Neural crest cell (in vitro differentiated cells): ENCODE measurements around the gene THUMPD3. TPM values are rescaled to one million over a fixed set of nuclear protein-coding genes. Genes with fewer than 3 reads are reported as not detected.

Source experiments
- DNase-seq: peaks from one replicate; pipeline ENCODE4 v3.0.0; 2021; ENCODE audit warnings: low read depth, mixed read lengths, low spot score
- H3K27ac Mint-ChIP-seq: one replicate; pipeline ENCODE4 v1.8.0; 2021; ENCODE audit warnings: mild to moderate bottlenecking, mixed read lengths; ENCODE audit not compliant: unreplicated experiment
- H3K27me3 Mint-ChIP-seq: 2 replicates; pipeline ENCODE4 v1.8.0; 2021; ENCODE audit warnings: low read depth, mild to moderate bottlenecking, mixed read lengths
- H3K36me3 Mint-ChIP-seq: 2 replicates; pipeline ENCODE4 v1.8.0; 2021; ENCODE audit warnings: low read depth, mild to moderate bottlenecking, mixed read lengths
- H3K4me1 Mint-ChIP-seq: 2 replicates; pipeline ENCODE4 v1.8.0; 2021; ENCODE audit warnings: mixed read lengths
- H3K4me3 Mint-ChIP-seq: one replicate; pipeline ENCODE4 v1.8.0; 2021; ENCODE audit warnings: mild to moderate bottlenecking, mixed read lengths
- H3K9me3 Mint-ChIP-seq: 2 replicates; pipeline ENCODE4 v1.8.0; 2021; ENCODE audit warnings: mixed read lengths
- total RNA-seq: library from RNA; stranded (reverse); gene quantifications from 2 replicates; pipeline ENCODE4 v1.2.1, GENCODE V29; 2021
- TF ChIP-seq, protein P1 (sequence below): fragments of 200-600 bp; sonication (generic); conservative IDR thresholded peaks from 2 replicates; pipeline ENCODE4 v1.5.0; 2021; ENCODE audit warnings: antibody characterized with exemption, mild to moderate bottlenecking

Gene THUMPD3
- total RNA-seq, 1 donor from 2014 or later = 61.0 TPM

DNA sequence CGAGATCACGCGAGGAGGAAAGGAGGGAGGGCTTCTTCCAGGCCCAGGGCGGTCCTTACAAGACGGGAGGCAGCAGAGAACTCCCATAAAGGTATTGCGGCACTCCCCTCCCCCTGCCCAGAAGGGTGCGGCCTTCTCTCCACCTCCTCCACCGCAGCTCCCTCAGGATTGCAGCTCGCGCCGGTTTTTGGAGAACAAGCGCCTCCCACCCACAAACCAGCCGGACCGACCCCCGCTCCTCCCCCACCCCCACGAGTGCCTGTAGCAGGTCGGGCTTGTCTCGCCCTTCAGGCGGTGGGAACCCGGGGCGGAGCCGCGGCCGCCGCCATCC lies 33.4 kb downstream of the THUMPD3 start:
- H3K27ac Mint-ChIP-seq = peak overlapping the region; percentile 93
- peak overlapping the region; percentile 94 for H3K4me3 Mint-ChIP-seq
- H3K4me1 Mint-ChIP-seq = peaks cover 63% of the 10 kb centered on the region
- no peak for DNase-seq
- peaks cover 13% of the 10 kb centered on the region for H3K27me3 Mint-ChIP-seq
- no peaks in the 10 kb centered on the region for H3K9me3 Mint-ChIP-seq
- H3K36me3 Mint-ChIP-seq = peaks cover 15% of the 10 kb centered on the region
- TF ChIP-seq, protein P1, sequence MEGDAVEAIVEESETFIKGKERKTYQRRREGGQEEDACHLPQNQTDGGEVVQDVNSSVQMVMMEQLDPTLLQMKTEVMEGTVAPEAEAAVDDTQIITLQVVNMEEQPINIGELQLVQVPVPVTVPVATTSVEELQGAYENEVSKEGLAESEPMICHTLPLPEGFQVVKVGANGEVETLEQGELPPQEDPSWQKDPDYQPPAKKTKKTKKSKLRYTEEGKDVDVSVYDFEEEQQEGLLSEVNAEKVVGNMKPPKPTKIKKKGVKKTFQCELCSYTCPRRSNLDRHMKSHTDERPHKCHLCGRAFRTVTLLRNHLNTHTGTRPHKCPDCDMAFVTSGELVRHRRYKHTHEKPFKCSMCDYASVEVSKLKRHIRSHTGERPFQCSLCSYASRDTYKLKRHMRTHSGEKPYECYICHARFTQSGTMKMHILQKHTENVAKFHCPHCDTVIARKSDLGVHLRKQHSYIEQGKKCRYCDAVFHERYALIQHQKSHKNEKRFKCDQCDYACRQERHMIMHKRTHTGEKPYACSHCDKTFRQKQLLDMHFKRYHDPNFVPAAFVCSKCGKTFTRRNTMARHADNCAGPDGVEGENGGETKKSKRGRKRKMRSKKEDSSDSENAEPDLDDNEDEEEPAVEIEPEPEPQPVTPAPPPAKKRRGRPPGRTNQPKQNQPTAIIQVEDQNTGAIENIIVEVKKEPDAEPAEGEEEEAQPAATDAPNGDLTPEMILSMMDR = no peak

GRCh38 chr3:9396632-9397331 lies 33.9 kb downstream of the THUMPD3 start:
- peaks cover 10% of the 10 kb centered on the region for H3K36me3 Mint-ChIP-seq
- H3K27ac Mint-ChIP-seq = peak overlapping the region; percentile 100
- H3K27me3 Mint-ChIP-seq = peaks cover 13% of the 10 kb centered on the region
- TF ChIP-seq, protein P1 = no peak
- peaks cover 64% of the 10 kb centered on the region for H3K4me1 Mint-ChIP-seq
- no peaks in the 10 kb centered on the region for H3K9me3 Mint-ChIP-seq
- DNase-seq = peak; percentile 99
- peak overlapping the region; percentile 100 for H3K4me3 Mint-ChIP-seq

- Mint-ChIP-seq H3K27ac (peak within 1 kb of the TSS; percentile 100), H3K4me1 (peaks cover 67% of the 10 kb centered on the region), H3K4me3 (peak within 1 kb of the TSS; percentile 100), H3K27me3 (peaks cover 13% of the 10 kb centered on the region), H3K36me3 (peaks cover 8% of the 10 kb centered on the region), H3K9me3 (no peaks in the 10 kb centered on the region)
- DNase-seq = peak; percentile 99
- TF ChIP-seq, protein P1 = no peak
Observed at GRCh38 chr3:9397332-9397905, 34.6 kb downstream of the THUMPD3 start, which contains the start of gene SETD5. SETD5 (plus strand) TSS chr3:9397615; CDS start chr3:9428939, 31,324 bp downstream.

DNA sequence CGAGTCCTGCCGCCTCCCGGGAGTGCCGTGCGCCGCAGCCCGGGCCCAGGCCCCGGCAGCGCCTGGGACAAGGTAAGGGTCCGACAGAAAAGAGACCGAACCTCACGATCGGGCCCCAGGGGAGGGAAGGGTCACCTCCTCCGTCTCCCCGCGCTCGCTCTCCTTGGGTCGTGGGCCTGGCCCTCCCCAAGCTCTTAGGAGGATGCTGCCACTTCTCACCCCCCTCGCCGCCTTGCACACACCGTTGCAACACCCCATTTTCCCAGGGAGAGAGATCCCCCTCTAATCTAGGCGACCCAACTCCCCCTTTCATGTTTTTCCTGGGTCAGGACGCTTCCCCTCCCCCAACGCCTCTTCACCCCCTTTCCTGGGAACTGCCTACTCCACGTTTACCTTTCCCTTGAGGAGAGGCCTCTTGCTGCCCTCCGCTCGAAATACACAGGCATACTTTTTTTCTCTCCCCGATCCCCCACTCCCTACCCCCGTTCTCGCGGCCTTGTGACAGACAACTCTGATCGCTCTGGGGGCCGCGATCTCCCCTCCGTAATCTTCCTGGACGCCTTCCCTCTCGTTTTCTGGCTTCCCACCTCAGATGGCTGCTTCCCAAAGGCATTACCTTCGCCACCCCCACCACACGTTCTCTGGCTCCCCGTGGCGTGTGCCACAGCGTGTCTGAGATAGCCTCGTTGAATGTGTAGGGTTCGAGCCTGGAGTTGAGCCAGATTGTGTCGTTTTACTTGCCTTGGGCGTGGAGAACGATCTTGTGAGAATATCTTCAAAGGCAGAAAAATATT lies 35.2 kb downstream of the THUMPD3 start:
- H3K27me3 Mint-ChIP-seq = peaks cover 13% of the 10 kb centered on the region
- peaks cover 6% of the 10 kb centered on the region for H3K36me3 Mint-ChIP-seq
- H3K9me3 Mint-ChIP-seq = no peaks in the 10 kb centered on the region
- peak overlapping the region; percentile 99 for H3K27ac Mint-ChIP-seq
- TF ChIP-seq, protein P1 = no peak
- H3K4me1 Mint-ChIP-seq = peaks cover 74% of the 10 kb centered on the region
- H3K4me3 Mint-ChIP-seq = peak overlapping the region; percentile 96
- no peak for DNase-seq

- peaks cover 13% of the 10 kb centered on the region for H3K27me3 Mint-ChIP-seq
- H3K36me3 Mint-ChIP-seq = peaks cover 6% of the 10 kb centered on the region
- H3K4me1 Mint-ChIP-seq = peaks cover 77% of the 10 kb centered on the region
- TF ChIP-seq, protein P1 = no peak
- peak overlapping the region; percentile 99 for H3K27ac Mint-ChIP-seq
- no peaks in the 10 kb centered on the region for H3K9me3 Mint-ChIP-seq
- peak overlapping the region; percentile 96 for H3K4me3 Mint-ChIP-seq
- DNase-seq = no peak
Observed at GRCh38 chr3:9398700-9399336, 36.0 kb downstream of the THUMPD3 start.
